Fibroblast of skin of left quadriceps (primary cell): ENCODE results near the gene BCL10.
"Not testable (repeated sequence)": the region's sequence is repeated elsewhere in the genome, so short reads cannot be mapped to it uniquely, and the experiment has no call there.

Experiments used
- DNase-seq, 2 experiments: peaks; one replicate each; pipeline ENCODE4 v3.0.0-alpha.2; 2013; ENCODE audit warnings: low read depth in 2 of 2

The BCL10 gene

DNA sequence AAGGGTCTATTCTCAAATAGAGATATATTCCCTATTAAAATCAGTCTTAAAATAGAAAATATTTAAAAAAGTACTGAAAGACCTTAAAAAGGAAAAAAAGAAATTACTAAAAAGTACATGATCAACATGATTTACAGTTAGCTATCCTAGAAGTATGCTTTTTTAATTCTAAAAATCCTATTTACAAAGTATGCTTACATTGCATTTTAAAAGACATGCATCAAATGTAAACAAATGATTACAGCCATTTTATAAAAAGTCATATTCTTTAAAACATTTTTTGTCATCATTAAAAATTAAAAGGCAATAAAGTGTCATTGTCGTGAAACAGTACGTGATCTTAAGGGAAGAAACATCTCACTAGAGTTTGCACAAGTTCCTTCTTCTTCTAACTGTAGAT lies 9.1 kb downstream of the BCL10 start:
- DNase-seq = no peak

DNA sequence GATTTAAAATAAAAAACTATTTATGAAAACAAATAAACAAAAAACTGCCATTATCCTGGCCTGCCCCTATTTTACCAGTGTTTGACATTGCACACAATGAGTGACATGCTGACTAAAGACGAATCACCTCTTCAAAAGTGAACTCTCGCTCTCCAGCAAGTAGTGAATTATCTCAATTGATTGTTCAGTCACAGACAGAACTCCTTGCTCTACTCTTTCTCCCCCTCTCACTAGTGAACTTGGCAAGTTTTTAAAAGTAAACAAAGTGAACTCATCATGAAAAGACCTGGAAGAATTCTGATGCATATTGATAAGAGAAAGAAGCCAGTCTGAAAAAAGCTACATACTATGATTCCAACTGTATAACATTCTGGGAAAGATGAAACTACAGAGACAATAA lies 12.3 kb downstream of the BCL10 start:
- no peak for DNase-seq

DNA sequence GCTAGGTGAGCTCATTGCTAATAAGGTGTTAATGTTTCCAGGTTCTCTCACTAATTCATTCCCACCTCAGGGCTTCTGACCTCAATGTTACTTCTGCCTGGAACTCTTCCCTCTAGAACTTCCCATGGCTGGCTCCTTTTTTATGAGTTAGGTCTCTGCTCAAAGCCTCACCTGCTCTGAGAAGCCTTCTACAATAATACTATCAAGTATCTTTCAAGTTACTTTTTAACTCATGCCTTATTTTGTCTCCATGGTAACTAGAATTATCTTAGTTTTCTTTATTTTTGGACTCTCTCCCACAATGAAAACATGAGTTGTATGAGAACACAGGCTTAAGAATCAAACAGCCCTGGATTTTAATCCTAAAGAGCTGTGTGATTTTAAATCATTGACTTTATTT lies 13.4 kb downstream of the BCL10 start:
- no peak for DNase-seq

DNA sequence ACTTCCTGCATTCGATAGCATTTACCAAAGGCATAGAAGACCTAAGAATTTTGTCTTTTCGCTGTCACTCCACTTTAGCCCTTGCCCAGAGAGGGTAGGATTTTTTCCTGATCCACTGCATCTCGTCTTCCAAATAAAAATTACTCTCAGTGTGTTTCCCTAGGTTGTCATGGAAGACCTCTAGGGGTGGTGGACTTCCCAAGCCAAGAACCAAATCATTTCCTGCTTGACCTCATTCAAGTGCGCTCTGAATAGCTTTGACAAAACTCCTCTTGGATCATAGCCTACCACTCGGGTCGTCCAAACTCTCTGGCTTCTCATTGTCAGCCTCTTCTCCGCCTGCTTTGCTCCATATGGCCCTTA lies 16.5 kb downstream of the BCL10 start:
- DNase-seq = no peak

DNA sequence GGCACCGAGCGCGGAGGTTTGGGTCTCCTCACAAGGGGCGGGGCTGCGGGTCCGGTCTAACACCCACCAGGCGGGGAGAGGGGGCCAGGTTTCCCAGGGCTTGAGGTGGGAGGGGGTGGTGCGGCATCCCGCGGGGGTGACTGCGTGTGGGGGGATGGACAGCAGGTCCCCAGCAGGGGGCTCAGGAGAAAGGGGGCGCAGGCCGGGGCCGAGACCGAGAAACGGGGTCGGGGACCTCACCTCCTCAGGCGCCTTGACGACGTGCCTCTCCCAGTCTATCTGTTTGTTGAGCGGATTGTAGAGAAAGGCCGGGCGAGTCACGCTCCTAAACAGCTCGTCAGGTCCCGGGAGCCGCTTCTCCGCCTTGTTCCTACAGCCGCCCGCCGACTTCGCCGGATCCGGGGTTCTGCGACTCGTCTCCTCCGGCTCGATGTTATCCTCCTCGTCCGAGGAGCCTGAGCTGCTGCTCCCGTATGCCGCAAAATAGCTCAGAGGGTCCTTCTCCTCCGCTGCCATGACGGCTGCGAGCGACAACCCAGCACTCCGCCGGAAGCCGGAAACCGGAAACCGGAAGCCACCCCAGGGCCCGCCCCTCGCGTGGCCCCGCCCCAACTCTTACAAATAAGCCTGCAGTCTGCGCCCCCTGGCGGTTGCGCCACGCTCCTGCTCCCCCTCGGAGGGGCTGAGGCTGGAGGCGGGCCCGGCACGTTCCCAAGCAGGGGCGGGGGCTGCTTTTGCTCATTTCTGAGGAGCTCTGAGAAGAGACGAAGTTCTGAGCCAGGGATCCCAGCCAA lies 17.1 kb downstream of the BCL10 start, which contains the start of gene C1orf52:
Gene C1orf52, minus strand, starts transcription at position 545 of the 794 bp plus-strand sequence. Its CDS starts 29 bp downstream, at position 516.
- DNase-seq = peak; percentile 83 to 85

DNA sequence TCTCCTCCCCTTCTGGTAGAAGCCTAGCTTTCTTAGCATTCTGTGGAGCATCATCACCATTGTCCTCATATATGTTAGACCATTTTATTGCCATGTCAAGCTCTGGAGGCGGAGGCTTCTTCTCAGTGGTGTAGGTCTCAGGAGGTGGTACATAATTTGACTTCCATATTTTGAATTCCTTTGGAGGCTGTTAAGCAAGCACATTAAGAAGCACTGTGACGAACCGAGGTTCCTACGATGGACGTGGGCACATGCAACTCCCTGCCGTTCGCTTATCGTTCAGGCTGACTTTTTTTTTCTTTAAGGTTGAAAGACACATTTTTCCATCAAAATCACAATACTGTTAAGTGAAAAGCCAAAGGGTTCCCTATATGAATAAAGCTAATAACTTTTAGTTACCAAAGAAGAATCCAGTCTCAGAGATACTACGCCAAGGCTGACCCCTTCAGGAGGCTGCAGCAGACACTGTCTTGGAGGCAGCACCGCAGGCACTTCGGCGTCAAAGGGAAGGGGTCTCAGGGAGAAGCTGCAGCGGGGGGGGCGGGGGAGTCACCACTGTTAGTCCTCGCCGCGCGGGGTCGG lies 17.8 kb downstream of the BCL10 start:
- no peak for DNase-seq

DNA sequence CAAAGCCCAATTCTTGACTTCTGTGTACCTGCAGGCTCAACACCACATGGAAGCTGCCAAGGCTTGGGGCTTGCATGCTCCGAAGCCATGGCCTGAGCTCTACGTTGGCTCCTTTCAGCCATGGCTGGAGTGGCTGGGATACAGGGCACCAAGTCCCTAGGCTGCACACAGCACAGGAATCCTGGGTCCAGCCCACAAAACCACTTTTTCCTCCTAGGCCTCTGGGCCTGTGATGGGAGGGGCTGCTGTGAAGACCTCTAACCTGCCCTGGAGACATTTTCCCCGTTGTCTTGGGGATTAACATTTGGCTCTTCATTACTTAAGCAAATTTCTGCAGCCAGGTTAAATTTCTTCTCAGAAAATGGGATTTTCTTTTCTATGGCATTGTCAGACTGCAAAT lies 27.4 kb downstream of the BCL10 start:
- DNase-seq = not testable (repeated sequence)

DNA sequence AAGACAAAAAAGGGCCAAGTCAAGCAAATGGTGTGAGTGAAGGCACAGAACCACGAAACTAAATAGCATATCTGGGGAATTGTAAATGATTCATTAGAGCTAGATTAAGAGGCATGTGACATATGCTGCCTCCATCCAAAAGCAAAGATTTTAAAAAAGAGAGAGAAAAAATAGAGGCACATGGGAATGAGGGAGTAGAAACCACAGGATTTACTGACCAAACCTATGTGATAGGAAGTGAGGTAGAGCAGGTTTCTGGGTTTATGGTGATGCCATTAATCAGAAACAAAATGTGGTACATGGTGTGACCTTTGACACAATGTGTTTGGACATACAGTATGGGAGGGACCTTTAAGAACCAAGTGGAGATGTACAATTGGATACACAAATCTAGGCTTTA lies 30.5 kb downstream of the BCL10 start:
- no peak for DNase-seq

DNA sequence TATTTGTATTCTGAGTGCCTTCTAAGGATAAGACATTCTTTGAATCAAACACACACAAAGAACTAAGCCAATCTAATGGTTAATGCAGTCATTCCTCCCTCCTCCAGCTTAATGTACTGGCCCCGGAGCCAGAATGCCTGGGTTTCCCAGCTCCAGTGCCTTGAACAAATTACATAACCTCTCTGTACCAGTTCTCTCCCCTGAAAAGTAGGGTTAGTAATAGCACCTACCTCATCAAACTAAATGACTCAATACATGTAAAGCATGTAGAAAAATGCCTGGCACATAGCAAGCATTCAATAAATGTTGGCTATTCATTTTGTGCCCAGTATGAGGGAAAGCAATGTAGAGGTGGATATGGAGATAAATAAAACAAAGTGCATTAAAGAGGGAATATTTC lies 31.0 kb downstream of the BCL10 start:
- no peak for DNase-seq

DNA sequence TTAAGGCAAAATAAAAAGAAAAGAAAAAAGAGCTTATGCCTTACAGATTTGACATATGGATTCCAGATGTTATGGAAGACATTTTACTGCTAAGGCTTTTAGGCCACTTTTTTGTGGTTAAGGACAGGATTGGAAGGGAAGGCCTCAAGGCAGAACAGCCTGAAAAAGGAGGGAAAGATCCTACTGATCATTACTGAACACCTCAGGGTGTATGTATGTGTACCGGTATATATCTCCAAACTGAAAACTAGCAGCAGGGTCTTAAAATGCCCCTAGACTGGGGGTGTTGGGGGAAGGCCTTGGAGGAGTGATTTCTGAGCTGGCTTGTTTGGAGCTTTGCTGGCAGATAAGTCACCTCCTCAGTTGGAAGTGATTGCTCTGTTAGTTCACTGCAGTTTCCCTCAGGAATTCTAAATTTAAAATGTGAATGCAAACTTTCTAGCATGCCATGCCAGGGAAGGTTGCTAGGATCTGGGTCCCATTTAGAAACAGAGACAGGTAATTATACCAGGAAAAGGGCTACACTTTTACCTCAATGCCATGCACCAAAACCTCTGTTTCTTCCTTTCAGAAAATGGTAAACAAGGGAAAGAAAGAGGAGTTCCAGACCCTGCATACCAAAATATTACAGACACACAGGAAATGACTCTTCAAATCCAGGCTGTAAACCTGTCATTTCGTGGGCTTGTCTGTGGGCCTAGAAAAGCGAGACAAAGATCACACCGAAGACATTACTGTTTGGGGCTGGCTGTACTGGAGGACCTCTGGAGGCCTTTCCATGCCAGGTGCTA lies 32.0 kb downstream of the BCL10 start:
- peak; percentile 84 to 85 for DNase-seq

DNA sequence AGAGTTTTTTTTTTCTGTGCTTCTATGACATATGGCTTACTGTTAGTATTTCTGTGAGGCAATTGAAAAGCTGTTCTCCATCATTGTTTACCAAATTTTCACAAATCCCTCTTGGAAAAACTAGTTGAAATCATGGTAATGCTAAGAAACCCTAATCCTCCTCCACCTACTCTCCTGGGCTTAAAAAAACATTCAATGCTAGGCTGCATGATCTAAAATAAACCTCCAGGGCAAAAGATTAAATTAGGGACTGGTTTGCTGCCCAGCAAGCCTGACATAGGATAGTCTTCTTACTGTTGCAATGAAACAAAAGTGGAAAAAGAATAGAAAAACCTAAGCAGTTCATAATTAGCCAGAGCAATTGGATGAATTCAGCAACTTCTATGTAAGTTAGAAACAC lies 33.1 kb downstream of the BCL10 start:
- no peak for DNase-seq

DNA sequence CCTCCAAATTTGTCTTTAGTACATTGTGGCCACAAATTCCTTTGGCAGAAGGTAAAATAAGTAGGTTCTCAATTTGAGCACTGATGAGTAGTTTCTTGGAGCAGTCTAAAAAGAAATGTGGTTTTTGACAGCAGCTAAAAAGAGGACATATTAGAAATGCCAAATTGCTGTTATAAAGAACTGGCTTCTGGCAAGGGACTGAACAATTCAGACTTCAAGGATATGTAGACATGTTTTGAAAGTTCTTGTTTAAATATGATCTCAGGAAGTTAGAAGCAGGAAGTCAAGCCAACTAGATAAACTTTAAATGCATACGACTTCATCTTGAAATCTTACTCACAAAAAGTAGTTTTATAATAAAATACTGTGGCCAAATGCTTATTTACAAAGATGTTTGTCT lies 35.8 kb downstream of the BCL10 start:
- DNase-seq = no peak

DNA sequence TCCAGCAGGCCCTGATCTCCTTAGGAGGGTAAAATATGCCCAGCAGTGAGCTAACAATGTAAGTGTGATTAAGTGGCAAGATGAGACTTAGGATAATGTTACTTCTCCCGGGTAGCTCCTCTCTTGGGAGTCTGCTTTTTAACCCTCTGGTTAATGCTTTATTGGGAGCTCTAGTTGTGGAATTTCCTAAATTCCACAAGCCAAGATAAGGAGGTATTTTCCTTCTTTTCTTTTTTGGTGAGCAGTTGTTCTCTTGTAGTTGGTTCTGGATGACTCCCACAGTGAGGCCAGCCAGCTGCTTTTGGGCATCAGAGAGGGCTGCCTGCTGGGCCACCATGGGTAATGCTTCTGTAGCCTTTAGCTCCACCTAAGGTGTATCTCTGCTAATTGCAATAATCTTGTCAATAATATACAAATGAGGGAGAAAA lies 36.2 kb downstream of the BCL10 start:
- DNase-seq = no peak

DNA sequence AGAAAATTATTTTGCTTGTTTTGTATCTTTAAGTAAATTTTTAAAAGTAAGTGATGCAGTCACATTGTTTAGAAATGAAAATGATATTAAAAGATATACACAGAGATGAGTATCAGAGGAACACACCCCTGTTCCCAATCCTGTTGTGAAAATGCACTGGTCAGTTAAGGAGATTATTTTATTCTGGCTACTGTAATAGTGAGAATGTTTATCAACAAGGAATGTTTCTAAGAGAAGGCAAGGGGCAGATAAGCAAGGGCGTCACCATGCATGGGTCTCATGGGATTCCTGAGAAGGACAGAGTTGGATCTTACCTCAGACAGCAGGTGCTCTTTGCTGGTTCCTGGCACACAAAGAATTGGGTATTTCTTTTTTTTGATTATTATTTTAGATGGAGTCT lies 38.8 kb downstream of the BCL10 start:
- no peak for DNase-seq

DNA sequence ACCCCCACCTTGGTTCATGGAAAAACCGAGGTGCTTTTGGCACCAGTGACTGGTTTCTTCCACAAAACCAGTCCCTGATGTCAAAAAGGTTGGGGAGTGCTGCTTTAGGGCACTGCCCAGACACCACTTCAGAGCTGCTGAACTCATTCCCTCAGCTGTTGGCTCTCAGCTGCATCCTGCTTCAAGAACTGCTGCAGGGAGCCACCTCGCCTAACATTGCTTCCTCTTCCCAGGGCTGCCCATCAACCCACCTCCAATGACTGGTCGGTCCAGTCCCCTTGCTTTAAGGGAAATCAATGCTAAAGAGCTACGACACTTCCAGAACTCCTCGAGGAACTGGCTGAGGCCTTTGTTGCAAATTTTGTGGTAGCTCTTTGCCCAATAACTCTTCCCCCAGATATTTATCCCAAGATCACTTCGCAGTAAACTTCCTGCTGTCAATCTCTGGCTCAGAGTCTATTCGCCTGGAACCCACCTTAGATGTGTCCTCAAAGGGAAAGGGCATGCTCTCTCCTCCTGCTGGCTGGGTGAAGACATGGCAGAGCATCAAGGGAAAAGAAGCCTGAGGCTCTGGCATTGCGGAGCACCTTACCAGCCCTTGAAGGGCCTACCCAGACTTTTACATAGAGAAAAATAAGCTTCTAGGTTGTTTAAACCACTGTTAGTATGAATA lies 46.0 kb downstream of the BCL10 start:
- DNase-seq = no peak

DNA sequence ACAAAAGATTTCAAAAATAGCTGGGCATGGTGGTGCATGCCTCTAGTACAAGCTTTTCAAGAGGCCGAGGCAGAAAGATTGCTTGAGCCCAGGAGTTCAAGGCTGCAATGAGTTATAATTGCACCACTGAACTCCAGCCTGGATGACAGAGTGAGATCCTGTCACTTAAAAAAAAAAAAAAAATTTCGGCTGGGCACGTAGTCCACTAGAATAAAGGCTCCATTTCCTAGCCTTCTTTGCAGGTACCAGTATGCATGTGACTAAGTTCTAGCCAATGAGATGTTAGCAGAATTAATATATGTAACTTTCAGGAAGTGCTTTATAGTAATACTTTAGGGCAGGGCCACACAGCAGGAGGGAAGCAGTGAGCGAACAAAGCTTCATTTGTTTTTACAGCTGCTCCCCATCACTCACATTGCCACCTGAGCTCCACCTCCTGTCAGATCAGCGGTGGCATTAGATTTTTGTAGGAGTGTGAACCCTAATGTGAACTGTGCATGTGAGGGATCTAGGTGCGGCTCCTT lies 46.8 kb downstream of the BCL10 start:
- DNase-seq = no peak

DNA sequence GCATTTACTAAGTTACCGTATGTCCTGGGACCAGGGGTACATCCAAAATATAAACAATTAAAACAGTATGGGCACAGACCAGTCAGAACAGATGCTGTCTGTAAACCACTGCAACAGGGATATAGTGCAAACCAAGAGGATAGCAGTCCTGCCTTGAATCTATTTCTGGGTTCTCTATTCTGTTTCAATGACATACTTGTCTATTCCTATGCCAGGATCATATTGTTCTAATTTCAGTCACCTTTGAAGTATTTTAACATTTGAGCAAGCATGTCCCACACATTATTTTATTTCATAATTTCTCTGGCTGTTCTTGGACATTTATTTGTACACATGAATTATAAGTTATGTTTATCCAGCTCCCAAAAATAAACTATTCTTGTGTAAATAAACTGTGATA lies 47.5 kb downstream of the BCL10 start:
- no peak for DNase-seq

DNA sequence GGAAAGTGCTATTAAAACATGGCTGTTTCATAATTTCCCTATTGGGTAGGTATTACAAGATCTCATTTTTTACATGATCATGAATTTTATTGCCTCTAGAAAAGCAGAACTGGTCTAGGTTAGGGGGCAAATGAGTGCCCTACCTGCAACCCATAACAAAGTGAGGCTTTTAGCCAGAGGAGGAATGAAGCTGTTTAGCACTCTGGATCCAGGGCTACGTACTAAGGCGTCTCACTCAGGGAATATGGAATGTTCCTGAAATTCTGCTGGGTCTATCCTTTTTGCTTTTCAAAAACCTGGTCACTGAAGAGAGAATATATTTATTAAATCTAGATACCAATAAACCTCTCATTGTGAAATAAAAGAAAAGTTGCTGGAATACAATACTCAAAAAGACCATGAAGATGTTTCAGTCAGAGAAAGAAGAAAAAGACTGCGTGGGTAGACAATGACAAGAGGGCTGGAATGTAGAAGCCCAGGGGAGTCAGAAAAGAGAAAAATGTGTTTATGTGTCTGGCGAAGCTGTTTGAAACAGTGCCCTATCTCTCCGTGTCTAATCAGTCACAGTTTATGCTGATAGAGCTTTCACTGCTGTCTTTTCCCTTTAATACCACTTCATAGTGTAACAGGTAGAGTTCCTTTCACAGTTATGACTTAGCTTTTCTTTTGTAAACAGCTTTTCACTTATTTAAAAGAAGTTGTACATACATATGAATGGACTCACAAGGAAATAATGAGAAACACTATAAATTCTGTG lies 50.6 kb downstream of the BCL10 start:
- no peak for DNase-seq

DNA sequence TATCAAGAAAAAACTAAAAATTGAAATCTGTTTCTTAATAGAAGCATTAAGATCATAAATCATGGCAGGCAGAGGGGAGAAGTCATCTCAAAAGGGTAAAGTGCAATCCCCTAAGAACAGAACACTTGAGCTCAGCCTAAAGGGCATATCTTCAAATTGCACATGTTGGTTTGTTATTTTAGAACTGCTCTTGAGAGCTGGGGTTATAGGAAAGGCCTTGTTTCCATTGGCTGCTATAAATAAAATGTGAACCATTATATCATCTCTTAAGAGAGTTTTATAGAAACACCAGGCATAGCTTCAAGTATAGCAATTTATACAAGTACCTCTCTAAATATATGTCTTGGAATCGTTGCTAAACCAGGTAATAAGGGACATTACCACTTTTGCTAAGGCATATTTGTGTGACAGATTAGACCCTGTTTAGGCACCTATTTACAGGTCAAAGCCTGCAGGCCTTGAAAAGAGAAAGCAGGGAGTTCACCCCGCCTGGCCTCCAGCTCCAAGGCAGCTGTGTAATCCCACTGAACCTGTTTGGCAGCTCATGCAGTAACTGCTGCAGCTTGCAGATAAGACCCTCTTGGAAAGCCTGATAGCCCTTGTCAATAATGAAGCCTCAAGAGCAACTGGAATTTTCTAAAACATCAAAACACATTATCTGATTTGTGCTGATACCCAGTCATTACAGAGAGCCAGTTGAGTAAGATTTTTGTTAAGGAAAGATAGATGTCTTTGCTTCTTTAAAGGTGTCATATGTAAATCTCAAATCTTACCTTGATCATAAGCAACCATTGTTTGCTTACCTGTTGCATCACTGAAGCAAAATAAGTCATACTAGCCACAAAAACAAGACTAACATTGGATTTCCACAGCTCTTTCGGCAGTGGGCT lies 51.5 kb downstream of the BCL10 start:
- no peak for DNase-seq

DNA sequence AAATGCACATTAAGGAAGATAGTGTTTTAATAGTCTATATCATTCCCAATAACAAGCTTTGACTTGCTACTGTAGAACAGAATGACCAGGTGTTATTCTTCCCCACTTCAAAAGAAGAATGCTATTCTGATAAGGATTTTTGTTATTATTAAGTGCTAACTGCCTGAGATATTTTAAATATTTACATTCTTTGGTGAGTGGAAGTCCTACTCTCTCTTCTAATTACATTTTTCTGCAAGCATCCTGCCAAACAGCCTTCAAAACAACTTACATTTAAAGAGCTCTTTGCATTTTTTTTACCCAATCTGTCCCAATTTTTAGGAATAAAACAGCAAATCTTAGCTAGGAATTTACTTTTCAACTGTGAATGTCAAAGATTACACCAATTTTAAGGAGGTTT lies 52.1 kb downstream of the BCL10 start:
- DNase-seq = no peak
